Thyroid gland (tissue), 4 donors: ENCODE measurements around the gene CDH4.

Source experiments
- POLR2A ChIP-seq, 2 donors: fragments of 450-650 bp; IDR thresholded peaks; one replicate each; pipeline ENCODE4 v1.6.1; 2017; ENCODE audit warnings: antibody characterized with exemption in 2 of 2, mild to moderate bottlenecking in 2 of 2, moderate library complexity in 1 of 2
- TF ChIP-seq, protein P1 (sequence below), 6 experiments: fragments of 200-600 bp in 3 of 6; fragments of 450-650 bp in 3 of 6; sonication (generic) in 3 of 6; IDR thresholded peaks; one replicate each; pipeline ENCODE4 v1.5.1; 2016 to 2019; ENCODE audit warnings: antibody characterized with exemption in 6 of 6, mild to moderate bottlenecking in 2 of 6, inconsistent platforms in 1 of 6, moderate library complexity in 1 of 6

DNA sequence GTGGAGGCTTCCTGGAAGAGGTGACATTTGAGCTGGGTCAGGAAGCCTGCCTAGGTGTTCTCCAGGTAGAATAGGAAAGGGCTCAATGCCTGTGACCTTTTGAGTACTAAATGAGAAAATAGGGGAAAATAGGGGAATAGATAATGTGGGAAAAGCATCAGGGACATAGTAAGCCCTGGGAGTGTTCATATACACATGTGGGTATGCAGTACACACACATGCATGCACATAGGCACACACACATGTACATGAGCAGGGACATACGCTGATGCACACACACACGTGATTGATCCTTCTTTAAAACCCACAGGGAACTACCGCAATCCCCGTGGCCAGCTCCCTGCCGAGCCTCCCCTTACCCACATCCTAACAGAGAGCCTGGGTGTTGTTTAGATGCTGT lies 351.7 kb downstream of the CDH4 start:
- TF ChIP-seq, protein P1, sequence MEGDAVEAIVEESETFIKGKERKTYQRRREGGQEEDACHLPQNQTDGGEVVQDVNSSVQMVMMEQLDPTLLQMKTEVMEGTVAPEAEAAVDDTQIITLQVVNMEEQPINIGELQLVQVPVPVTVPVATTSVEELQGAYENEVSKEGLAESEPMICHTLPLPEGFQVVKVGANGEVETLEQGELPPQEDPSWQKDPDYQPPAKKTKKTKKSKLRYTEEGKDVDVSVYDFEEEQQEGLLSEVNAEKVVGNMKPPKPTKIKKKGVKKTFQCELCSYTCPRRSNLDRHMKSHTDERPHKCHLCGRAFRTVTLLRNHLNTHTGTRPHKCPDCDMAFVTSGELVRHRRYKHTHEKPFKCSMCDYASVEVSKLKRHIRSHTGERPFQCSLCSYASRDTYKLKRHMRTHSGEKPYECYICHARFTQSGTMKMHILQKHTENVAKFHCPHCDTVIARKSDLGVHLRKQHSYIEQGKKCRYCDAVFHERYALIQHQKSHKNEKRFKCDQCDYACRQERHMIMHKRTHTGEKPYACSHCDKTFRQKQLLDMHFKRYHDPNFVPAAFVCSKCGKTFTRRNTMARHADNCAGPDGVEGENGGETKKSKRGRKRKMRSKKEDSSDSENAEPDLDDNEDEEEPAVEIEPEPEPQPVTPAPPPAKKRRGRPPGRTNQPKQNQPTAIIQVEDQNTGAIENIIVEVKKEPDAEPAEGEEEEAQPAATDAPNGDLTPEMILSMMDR (IDR thresholded peaks at IDR 0.05): no peak
- no peak for TF ChIP-seq POLR2A (IDR thresholded peaks at IDR 0.05)
